ENCODE data around the gene MLLT1.
A peak's percentile ranks its signal among the peaks of the same experiment; 100 is the strongest.

MLLT1 gene

DNA sequence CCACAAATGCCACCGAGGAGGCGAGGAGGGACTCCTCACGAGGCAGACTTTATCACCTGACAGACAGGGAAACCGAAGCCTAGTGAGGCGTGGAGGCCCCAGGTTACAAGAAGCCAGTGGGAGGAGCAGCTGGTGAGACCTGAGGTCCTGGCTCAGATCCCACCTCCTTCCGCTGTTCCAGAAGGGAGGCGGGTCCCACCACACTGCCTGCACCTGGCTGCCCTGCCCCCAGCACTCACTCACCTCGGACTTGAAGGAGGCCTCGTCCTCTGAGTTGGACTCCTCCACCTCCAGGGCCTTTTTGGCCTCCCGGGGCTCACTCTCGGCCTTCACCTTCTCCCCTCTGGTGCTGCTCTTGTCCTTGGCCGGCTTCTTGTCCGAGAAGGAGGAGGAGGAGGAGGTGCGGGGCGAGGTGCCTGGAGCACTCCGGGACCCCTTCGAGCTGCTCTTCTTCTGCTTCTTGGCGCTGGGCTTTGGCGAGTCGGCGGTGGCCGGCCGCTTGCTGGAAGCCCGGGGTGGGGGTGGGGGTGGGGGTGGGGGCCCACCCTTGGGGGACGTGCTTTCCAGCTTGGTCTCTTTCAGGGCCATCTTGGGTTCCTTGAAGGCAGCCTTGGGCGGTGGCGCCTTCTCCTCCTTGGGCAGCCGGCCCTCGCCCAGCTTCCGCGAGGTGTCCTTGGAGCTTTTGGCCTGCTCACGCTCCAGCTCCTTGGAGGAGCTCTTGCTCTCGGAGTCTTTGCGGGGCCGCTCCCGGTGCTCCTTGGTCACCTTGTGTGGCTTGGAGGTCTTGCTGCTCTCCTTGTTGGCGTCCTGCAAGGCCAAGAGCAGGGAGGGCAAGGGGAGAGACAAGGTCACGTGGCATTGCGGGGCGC is 57.7 kb downstream of the MLLT1 start:
- no peak for DNase-seq (ENCODE audit: low spot score)

- DNase-seq (ENCODE audit: low spot score): no peak
These were observed 58.4 kb downstream of the MLLT1 start for GRCh38 chr19:6221220-6221877.

- DNase-seq (ENCODE audit: low spot score): no peak
These were observed 59.2 kb downstream of the MLLT1 start for GRCh38 chr19:6220385-6221191.

DNA sequence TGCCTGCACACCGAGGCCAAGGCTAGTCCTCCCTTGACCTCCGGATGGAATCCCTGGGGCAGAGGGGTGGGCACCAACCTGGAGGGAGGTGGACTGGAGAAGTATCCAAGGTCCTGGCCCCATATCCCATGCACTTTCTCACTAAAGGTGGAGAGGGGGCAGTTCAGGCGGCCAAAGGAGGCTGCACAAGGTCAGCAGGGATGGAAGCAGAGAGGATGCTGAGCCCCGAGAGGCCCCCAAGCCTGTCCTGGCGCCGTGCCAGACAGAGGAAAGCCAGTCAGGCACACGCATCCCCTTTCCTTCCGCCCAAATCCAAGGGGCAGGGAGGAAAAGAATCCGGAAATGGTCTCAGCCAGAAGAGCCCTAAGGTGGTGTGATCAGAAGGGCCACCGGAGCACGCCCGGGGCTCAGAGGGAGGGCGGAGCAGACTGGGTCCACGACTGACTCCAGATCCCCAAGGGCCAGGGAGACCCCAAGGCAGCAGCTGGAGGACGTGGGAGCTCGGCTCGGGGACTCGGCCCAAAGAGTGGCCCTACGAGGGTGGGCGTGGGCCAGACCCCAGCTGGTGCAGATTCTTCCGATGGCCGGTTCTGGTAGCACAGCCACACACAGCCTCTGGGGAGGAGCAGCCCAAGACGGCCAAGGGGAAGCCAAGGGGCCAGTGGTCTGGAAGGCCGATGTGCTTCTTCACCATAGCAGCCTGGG is 60.0 kb downstream of the MLLT1 start:
- DNase-seq (ENCODE audit: low spot score): no peak

- no peak for DNase-seq (ENCODE audit: low spot score)
These were observed 60.6 kb downstream of the MLLT1 start for GRCh38 chr19:6219147-6219525.

DNA sequence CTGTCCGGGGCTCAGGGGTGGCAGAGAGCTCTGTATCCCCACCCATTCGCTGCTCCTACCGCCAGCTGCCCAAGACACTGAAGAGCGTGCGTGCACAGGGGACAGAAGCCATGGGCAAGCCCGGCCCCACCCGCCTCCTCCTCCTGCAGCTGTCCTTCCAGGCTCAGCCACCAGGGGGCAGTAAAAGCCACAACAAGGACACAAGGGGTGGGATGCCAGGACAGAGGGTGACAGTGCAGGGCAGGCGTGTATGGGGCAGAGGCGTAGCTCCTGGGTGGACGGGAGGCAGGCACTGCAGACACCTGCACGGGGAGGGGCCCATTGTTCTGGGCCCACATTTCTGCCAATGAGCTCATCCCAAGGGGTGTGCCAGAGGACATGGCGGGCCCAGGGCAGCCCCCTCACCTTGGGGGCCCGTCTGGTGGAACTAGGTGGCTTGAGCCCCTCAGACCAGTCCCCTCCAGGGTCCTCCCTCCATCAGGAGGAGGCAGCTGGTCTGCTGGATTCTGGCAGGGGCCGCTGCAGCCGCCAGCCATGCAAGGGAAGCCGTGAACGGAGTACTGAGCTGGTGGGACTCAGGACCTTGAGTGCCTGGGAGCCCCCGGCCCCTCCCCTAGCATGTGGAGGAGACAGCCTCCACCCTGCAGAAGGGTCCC is 61.2 kb downstream of the MLLT1 start:
- DNase-seq (ENCODE audit: low spot score): peak; percentile 44

DNA sequence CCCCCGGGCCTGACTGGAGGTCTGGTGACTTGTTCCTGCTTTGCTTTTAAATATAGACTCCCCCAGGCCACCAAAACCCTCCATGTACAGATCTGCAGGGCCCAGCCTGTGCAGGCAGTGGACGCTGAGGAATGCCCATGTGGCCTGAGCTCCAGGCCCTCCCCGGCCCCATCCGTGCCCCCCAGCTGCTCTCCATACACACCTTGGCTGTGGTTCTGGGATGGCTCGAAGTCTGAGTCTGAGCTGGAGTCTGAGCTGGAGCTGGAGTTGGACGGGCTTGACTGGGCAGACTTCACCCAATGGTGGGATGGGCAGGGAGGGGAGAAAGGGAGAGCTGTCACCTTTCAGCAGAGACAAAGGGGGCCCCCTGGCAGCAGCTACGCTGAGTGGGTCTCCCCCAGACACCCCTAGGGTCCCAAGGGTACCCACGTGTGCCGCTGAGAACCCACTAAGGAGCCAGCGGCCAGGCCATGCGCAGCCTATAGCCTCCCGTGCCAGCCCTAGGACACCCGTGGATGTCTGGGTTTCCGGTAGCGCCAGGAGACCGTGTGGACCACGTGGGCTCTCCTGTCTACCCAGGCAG is 61.9 kb downstream of the MLLT1 start:
- no peak for DNase-seq (ENCODE audit: low spot score)

DNA sequence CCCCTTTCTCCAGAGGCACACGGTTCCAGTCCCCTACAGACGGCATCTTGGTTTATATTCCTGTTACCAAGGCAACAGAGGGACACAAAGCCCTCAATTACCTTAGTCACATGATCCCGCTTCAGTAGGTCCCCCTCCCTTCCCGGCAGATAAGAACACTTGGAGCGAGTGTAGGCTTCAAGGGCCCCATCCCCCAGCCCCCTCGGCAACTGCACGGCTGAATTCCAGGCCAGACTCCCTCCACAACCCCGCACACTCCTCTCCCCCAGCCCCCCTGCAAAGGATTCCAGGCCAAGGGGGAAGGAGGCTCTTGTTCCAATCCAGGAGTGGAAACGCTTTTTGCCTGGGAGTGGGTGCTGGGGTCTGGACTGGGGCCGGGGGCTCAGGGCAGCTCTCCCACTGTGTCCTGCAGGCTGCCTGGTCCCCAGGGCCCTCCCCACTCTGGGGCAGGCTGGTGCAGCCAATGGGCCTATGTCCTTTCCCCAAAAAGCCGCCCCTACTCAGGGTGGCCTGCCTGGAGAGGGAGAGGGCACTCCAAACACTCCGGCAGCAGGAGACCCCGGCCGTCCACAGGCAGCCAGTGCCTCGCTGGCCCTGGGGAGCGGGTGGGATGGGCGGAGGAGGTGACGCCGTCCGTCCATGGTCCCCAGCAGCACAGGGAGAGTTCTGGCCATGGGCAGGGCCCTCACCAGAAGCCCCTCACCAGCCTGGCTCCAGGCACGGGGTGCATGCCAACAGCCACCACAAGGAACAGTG is 62.6 kb downstream of the MLLT1 start:
- no peak for DNase-seq (ENCODE audit: low spot score)

GRCh38 chr19:6216236-6216995 is 63.4 kb downstream of the MLLT1 start:
- no peak for DNase-seq (ENCODE audit: low spot score)

- DNase-seq (ENCODE audit: low spot score): no peak
These were observed 64.0 kb downstream of the MLLT1 start for GRCh38 chr19:6215701-6216235.

- DNase-seq (ENCODE audit: low spot score): no peak
These were observed 64.8 kb downstream of the MLLT1 start for GRCh38 chr19:6214881-6215541.

DNA sequence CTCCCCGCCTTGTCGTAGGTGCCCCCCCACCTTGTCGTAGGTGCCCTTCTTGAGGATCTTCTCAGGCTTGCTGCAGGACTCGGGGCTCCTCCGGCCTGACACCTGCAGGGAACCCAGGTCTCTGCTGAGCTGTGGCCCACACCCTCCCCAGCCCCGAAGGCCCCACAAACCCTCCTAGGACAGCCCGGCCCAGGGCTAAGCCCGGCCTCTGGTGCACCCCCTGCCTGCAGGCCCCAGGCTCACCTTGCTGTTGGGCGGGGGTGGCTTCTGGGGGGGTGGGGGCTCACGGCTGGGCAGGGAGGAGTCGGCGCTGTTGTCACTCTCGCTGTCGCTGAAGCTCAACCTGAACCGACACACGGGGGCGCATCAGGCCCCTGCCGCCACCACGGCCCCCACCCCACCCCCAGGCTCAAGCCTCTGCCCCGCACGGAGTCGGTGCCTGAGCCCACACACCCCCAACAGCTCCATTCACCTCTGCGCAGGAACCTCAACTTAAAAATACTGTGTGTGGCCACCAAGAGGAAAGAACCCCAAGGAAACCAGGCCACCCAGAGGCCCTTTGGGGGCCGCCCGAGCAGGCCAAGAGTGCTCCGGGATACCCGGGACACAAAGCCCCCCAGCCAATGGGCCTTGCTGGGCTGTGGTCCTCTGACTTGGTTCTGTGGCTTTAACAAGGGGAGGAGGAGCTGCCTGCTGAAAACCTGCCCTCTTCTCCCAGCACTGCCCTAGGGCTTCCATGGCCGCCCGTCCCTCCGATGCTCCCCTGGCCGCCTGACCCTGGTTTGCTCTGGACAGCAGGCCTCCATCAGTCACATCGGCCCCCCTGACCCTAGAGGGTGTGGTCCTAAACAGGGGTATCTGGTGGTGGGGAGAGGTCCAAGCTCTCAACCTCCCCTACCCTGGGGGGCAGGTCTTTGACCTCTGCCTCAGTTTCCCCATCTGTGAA is 65.8 kb downstream of the MLLT1 start:
- DNase-seq (ENCODE audit: low spot score): no peak

DNA sequence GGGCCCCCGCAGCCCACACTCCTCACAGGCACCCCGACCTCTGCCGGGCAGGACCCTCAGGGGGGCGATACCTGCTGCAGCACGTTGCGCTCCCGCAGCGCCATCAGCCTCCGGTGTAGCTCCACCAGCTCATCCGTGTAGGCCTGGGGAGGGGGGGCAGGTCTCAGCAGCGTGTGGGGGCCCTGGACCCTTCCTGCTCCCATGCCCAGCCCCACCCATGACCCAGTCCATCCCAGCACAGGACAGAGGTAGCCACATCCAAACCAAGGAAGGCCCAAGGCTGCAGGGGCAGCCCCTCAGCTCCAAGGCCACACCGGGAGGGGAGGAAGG is 66.5 kb downstream of the MLLT1 start:
- DNase-seq (ENCODE audit: low spot score): no peak

DNA sequence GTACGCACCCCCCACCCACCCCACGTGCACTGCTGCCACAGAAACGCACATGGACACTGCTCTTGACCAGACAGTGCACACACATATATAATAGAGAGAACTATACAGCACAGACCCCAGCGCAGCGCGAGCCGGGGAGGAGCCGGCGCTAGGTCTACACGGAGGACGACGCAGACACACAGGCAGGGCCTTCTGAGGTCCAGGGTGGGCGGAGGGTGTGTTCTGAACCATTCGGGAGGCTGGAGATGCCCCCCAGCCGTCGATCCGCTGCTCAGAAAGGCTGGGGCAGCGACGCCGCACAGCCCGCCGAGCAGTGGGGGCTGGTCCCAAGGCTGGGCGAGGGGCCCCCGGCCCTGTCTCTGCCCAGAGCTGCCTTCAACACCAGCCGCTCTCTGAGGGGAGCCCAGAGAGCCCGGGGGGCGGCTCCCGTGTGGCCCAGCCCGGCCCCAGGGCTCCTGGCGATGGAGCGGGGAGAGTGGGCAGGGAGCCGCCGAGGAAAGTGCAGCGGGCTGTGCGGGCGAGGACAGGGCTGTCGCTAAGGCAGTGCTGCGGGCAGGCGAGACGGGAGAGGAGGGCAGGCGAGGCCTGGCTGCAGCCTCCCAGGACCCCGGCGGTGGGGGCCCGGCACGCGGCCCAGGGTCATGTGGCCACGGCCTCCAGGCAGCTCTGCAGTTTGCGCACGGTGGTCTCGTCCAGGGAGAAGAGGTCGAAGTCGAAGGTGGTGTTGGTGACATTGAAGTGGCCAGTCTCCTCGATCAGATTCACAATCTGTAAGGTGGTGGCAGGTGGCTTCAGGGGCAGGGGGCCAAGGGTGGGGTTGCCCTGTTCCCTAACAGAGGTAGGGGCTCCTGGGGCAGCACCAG is 67.1 kb downstream of the MLLT1 start:
- no peak for DNase-seq (ENCODE audit: low spot score)

DNA sequence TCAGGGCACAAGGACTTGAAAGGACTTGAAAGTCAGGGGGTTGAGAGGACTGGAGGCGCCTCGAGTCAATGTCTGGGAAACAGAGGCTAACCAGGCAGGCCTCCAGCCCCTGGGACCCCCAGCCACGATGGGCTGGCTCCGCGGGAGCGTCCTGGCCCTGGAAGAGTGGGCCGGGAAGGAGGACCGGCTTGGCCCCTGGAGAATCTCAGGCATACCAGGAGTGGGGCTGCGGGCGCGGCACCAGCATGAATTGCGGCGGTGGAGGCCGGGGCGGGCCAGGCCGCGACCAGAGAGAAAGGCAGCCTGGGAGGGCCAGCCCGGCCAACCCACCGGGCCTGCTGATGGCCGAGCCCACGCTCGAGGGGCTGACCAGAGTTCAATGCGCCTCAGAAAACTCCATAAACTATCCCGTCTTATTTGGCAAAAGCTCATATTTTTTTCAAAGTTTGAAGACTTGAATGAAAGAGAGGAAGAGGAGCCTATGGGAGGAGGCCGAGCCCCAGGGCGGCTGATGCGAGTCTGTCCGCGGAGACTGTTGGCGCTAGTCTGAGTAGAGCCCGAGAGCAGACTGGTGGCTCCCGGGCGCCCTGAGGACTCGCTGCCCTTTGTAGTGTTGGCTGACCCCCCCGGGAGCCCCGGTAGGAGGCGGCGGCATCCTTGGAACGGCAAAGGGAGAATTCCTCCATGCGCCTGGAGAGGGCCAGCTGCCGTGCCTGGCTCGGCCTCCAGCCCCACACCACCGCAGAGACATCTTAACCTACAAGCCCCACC is 68.0 kb downstream of the MLLT1 start:
- no peak for DNase-seq (ENCODE audit: low spot score)

Data from RKO (cell line).